Activated naive CD4-positive, alpha-beta T cell treated with anti-CD3 and anti-CD28 coated beads for 36 hours (primary cell): ENCODE results near the gene TMED5. TPM values are rescaled to one million over a fixed set of nuclear protein-coding genes. Genes with fewer than 3 reads are reported as not detected.

Source experiments
- CTCF ChIA-PET: fragments of 350-600 bp; sonication (Branson Sonifier 250); formaldehyde crosslinking; loops from one replicate; lab custom pipeline; 2021; ENCODE audit warnings: antibody characterized with exemption; lab: Charles Lee
- DNase-seq: peaks from one replicate; pipeline ENCODE4 v3.0.0-alpha.2; 2020
- H3K27ac Mint-ChIP-seq: one replicate; pipeline ENCODE4 v1.8.0; 2021; ENCODE audit warnings: mild to moderate bottlenecking, mixed read lengths
- H3K27me3 Mint-ChIP-seq: one replicate; pipeline ENCODE4 v1.8.0; 2021; ENCODE audit warnings: low read depth, mixed read lengths
- H3K36me3 Mint-ChIP-seq: one replicate; pipeline ENCODE4 v1.8.0; 2021; ENCODE audit warnings: low read depth, mixed read lengths
- H3K4me1 Mint-ChIP-seq: one replicate; pipeline ENCODE4 v1.8.0; 2021; ENCODE audit warnings: low read depth, mixed read lengths
- H3K4me3 Mint-ChIP-seq: one replicate; pipeline ENCODE4 v1.8.0; 2021; ENCODE audit warnings: mild to moderate bottlenecking, moderate library complexity, mixed read lengths
- H3K9me3 Mint-ChIP-seq: one replicate; pipeline ENCODE4 v1.8.0; 2021; ENCODE audit warnings: mixed read lengths
- intact Hi-C: fragments of 100-400 bp; cut with micrococcal nuclease; formaldehyde crosslinking; loops from one replicate; pipeline ENCODE4 v1.15.1; 2023
- total RNA-seq, 2 experiments: library from RNA; stranded (reverse); gene quantifications; one replicate each; pipeline ENCODE4 v1.2.3, GENCODE V29; 2021

Gene TMED5
- total RNA-seq, 2 experiments from 2014 or later: 27.8 to 28.2 TPM

DNA sequence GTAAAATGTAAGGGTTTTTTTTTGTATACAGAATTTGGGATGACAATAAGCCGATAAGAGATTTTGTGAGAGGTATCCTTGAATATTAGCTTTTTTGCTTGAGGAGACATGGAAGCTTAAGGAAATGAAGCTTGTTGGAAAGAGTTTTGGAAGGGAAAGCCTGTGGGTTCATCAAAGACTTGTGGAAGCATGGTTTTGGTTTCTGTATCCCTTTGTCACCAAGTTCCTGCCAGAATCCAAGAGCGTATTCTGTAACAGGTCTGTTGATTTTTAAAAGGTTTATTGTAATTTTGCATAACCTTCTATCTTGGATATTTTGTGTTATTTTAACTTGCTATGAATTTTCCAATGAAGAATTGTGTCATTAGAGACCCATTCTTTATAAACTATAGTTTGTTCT, 38.1 kb downstream of the TMED5 start:
- Mint-ChIP-seq H3K9me3 (no peaks in the 10 kb centered on the region), H3K4me3 (no peak overlapping the region), H3K36me3 (peaks cover 16% of the 10 kb centered on the region), H3K4me1 (peaks cover 2% of the 10 kb centered on the region), H3K27me3 (no peaks in the 10 kb centered on the region), H3K27ac (peak overlapping the region; percentile 36)
- intact Hi-C loops: no loop called here
- CTCF ChIA-PET: no interaction called here
- DNase-seq: no peak

DNA sequence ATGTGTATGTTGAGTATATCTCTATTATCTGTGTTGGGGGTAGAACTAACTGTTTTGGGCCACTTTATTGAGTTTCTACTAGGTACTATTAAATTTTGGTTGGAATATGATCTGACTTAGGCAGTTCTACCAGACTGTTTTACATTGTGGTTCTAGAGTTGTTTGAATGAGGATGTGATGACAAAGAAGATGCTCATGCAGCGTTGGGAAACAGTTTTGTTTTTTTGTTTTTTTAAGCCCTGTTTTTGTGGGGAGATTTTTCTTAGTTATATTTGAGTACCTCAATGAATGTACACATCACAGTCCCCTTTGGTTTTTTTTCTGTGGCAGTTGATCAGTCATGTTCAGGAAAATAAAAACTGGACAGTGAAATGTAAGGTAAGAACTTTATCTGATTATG, 40.1 kb downstream of the TMED5 start:
- intact Hi-C loops: no loop called here
- no peaks in the 10 kb centered on the region for H3K27me3 Mint-ChIP-seq
- H3K4me3 Mint-ChIP-seq: no peak overlapping the region
- H3K36me3 Mint-ChIP-seq: peaks cover 19% of the 10 kb centered on the region
- CTCF ChIA-PET: interaction anchor here (0.6 to 0.9 kb wide), 2 partner anchors 22 to 247 kb away, joined by 3 to 5 read pairs; no protein-coding TSS in a partner anchor
- H3K4me1 Mint-ChIP-seq: peaks cover 2% of the 10 kb centered on the region
- no peaks in the 10 kb centered on the region for H3K9me3 Mint-ChIP-seq
- no peak for DNase-seq
- no peak overlapping the region for H3K27ac Mint-ChIP-seq

DNA sequence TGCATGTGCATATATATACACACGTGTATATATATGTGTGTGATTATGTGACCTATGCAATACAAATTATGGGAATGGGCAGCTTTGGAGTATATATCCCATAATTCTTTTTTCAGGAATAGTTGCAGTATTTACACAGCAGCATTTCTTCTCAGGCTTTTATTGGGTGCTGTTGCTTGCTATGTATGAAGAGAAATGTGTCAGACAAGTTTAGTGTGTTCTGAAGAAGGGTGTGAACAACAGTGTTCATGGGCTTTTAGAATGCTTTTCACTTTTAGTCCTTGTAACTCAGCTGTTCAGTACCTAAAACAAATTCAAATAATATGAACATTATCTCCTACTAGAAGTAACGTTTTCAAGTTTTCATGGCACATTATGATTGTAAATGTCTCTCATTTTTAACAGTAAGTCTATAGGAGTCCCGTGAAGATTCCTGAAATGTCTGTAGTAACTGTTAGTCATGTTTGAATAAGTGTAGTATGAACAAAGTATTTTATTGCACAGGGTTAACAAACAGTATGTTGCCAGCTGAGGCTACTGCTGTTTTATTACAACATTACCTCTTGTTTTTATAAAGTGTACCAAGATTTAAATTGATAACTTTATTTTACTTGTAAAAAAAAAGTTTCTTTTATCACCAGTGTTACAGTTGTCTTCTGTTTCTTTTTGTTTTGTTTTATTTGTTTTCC, 42.5 kb downstream of the TMED5 start:
- Mint-ChIP-seq H3K36me3 (peaks cover 24% of the 10 kb centered on the region), H3K4me3 (no peak overlapping the region), H3K4me1 (peaks cover 2% of the 10 kb centered on the region), H3K27ac (no peak overlapping the region), H3K9me3 (no peaks in the 10 kb centered on the region), H3K27me3 (no peaks in the 10 kb centered on the region)
- CTCF ChIA-PET: no interaction called here
- intact Hi-C loops: no loop called here
- no peak for DNase-seq

DNA sequence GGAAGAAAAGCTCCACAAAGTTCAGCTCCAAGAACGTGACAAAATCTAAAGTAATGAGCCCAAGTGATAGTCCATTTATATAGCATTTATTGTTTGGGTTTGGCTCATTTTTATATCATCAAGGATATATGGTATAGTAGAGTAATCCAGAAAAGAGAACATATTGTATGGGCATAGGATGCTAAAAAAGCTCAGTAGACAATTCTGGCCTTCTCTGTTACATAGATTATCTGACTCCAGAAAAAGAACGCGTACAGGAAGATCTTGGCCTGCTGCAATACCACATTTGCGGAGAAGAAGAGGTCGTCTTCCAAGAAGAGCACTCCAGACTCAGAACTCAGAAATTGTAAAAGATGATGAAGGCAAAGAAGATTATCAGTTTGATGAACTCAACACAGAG, 43.8 kb downstream of the TMED5 start:
- H3K27ac Mint-ChIP-seq: no peak overlapping the region
- peaks cover 24% of the 10 kb centered on the region for H3K36me3 Mint-ChIP-seq
- CTCF ChIA-PET: interaction anchor here (1.3 kb wide), 1 partner anchor 57 kb away, joined by 3 read pairs; the partner anchor contains the start of gene MTF2
- no peak for DNase-seq
- no peaks in the 10 kb centered on the region for H3K27me3 Mint-ChIP-seq
- H3K9me3 Mint-ChIP-seq: no peaks in the 10 kb centered on the region
- H3K4me1 Mint-ChIP-seq: peaks cover 2% of the 10 kb centered on the region
- H3K4me3 Mint-ChIP-seq: no peak overlapping the region
- intact Hi-C loops: no loop called here

DNA sequence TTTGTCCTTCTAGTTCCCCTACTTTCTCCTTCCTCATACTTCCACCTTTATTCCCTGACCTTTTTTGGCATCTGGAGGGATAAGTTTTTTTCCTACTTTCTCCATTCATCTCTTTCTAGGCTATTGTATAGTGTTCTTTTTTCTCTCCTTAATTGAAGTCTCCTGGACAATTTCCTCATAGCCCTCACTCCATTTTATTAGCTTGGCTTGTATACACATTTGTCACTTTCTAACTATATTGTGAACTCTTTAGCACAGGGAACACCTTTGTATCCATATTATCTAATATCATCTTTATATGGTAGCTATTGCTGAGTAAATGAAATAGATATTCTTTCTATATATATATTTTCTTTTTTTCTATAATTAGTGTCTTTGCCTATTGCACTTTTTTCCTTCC, 47.6 kb downstream of the TMED5 start:
- intact Hi-C loops: no loop called here
- CTCF ChIA-PET: no interaction called here
- DNase-seq: no peak
- Mint-ChIP-seq H3K27me3 (no peaks in the 10 kb centered on the region), H3K4me3 (no peak overlapping the region), H3K4me1 (no peaks in the 10 kb centered on the region), H3K9me3 (no peaks in the 10 kb centered on the region), H3K27ac (no peak overlapping the region), H3K36me3 (peaks cover 16% of the 10 kb centered on the region)

DNA sequence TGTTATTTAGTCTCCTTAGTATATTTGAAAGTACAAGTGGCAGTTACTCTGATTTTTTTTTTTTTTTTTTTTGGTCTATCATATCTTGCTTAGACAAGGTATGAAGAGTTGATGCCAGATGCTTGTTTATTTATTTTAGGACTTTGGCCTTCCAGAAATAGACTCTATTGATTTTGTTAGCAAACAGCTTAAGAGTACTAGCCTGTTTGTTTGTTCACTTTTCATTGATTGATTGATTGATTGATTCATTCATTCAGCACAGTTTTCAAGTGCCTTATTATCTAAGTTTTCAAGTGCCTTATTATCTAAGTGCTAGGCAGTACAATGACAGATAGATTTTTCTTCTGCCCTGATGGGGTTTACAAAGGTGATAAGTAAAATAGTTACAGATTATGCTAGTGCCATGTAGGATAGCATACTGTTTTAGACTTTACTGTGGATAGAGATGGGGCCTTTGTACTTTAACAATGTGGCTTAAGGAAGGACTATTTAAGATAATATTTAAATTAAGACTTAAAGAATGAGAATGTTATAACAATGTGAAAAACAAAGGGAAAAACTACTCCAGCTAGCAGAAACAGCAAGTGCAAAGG, 50.6 kb downstream of the TMED5 start:
- intact Hi-C loops: no loop called here

DNA sequence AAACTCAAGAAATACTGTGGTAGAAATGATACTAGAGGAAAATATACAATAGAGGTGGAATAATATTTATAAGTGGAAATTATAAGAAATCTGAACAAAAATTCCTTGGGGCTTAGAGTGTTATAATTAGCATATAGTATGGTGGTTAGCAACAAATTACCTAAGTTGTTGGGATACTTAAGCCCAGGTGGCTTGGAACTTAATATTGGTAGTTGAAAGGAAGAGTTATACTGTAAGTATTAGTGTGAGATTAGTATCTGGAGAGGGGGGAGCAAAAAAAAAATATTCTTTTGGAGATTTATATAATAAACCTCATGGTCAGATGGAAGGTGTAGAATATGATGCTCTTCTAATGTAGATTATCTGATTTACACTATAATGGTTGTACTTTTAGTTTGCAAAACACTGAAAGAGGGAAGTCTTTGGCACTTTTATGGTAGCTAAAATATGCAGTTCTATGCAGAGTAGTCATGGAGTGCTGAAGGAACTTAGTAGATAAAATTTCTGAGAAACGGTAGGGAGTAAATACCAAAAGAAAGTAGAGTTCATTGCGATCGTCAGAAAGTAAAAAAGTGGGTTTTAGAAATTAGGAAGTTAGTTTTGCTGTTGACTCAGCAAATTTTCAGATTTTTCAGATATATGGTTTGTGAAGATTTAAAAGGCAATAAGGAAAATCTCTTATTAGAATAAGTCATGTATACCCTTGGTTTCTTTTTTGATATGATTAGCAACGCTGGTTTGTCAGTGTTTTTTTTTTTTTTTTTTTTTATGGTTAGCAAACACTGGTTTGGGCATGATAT, 55.5 kb downstream of the TMED5 start:
- no peak for DNase-seq
- Mint-ChIP-seq H3K27ac (no peak overlapping the region), H3K9me3 (no peaks in the 10 kb centered on the region), H3K27me3 (no peaks in the 10 kb centered on the region), H3K4me3 (no peak overlapping the region), H3K36me3 (peaks cover 11% of the 10 kb centered on the region), H3K4me1 (peaks cover 6% of the 10 kb centered on the region)
- CTCF ChIA-PET: no interaction called here
- intact Hi-C loops: no loop called here

More for the DNA sequence above, 50.6 kb downstream of the TMED5 start:
- Mint-ChIP-seq H3K27me3 (no peaks in the 10 kb centered on the region), H3K27ac (no peak overlapping the region), H3K4me1 (no peaks in the 10 kb centered on the region), H3K9me3 (no peaks in the 10 kb centered on the region), H3K36me3 (peaks cover 7% of the 10 kb centered on the region), H3K4me3 (no peak overlapping the region)
- CTCF ChIA-PET: no interaction called here
- DNase-seq: no peak

DNA sequence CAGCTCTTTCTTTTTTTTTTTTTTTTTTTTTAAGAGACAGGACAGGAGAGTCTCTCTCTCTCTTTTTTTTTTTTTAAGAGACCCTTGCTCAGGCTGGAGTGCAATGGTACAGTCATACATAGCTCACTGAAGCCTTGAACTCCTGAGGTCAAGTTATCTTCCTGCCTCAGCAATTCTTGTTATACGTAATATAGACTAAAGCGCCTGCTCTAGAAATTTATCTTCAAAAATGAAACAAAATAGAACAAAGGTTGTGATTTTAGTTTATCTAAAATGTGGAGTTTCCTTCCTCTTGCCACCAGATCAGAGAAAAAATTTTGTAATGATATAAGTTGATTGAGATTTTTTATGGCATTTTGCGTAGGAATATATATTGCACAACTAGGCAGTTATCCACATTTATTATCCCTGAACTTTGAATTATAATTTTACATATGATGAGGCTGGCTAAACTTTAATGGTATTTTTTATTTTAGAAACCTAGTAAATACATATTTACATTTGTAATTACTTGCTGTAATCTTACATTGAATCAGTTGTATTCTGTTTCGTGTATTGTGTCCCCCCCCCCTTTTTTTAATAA, 56.9 kb downstream of the TMED5 start:
- H3K27me3 Mint-ChIP-seq: no peaks in the 10 kb centered on the region
- no peak overlapping the region for H3K27ac Mint-ChIP-seq
- intact Hi-C loops: no loop called here
- no peak for DNase-seq
- no peaks in the 10 kb centered on the region for H3K9me3 Mint-ChIP-seq
- CTCF ChIA-PET: interaction anchor here (0.7 kb wide), 1 partner anchor 332 kb away, joined by 3 read pairs; no protein-coding TSS in a partner anchor
- H3K4me3 Mint-ChIP-seq: no peak overlapping the region
- H3K36me3 Mint-ChIP-seq: peaks cover 11% of the 10 kb centered on the region
- peaks cover 6% of the 10 kb centered on the region for H3K4me1 Mint-ChIP-seq

DNA sequence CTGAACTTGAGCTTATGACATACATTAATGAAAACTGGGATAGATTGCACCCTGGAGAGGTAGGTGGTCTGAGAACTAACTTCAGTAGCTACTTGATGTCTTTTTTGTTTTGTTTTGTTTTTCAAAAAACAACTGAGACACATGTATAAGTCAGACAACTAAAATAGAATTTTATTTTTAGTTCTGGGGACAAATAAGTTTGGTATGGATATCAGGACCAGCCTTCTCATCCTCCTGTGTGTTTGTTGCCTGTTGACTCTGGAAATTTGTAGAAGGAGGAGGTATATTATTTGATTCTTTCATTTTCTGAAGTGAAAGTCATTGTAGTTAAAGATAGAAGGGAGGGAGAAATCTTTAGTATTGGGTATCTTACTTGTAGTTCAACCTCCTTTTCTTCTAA, 59.6 kb downstream of the TMED5 start:
- CTCF ChIA-PET: no interaction called here
- peaks cover 6% of the 10 kb centered on the region for H3K4me1 Mint-ChIP-seq
- peaks cover 22% of the 10 kb centered on the region for H3K36me3 Mint-ChIP-seq
- no peaks in the 10 kb centered on the region for H3K9me3 Mint-ChIP-seq
- no peaks in the 10 kb centered on the region for H3K27me3 Mint-ChIP-seq
- intact Hi-C loops: no loop called here
- H3K27ac Mint-ChIP-seq: no peak overlapping the region
- DNase-seq: no peak
- no peak overlapping the region for H3K4me3 Mint-ChIP-seq

DNA sequence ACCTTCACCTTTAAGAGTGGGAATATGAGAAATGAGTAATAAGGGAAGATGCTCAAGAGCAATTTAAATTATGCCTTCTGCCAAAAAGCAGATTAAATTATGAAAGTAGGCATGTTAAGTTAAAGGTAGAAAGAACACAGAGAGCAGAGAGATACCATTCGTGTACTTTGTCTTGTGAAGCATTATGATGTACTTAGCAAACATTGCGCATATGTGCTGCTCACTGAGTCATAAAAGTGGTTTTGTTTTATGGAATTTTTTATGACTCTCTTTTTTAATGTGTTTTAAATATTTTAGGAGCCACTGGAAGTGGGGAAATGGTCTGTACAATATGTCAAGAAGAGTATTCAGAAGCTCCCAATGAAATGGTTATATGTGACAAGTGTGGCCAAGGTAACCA, 65.8 kb downstream of the TMED5 start:
- H3K27ac Mint-ChIP-seq: no peak overlapping the region
- DNase-seq: no peak
- peaks cover 26% of the 10 kb centered on the region for H3K36me3 Mint-ChIP-seq
- no peak overlapping the region for H3K4me3 Mint-ChIP-seq
- peaks cover 22% of the 10 kb centered on the region for H3K4me1 Mint-ChIP-seq
- CTCF ChIA-PET: interaction anchor here (1.0 kb wide), 1 partner anchor 53 kb away, joined by 3 read pairs; no protein-coding TSS in a partner anchor
- no peaks in the 10 kb centered on the region for H3K9me3 Mint-ChIP-seq
- H3K27me3 Mint-ChIP-seq: no peaks in the 10 kb centered on the region
- intact Hi-C loops: no loop called here

DNA sequence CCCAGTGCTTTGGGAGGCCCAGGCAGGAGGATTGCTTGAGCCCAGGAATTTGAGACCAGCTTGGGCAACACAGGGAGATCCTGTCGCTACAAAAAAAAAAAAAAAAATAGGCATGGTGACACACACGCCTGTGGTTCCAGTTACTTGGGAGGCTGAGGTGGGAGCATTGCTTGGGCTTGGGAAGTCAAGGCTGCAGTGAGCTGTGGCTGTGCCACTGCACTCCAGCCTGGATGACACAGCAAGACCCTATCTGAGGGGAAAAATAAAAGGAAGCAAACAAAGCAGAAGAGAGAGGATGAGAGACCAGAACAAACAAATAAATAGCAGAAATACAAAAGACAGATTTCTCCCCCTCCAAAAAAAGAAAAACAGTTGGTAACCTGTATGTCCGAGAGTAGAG, 67.1 kb downstream of the TMED5 start:
- CTCF ChIA-PET: interaction anchor here (1.7 kb wide), 1 partner anchor 90 kb away, joined by 5 read pairs; no protein-coding TSS in a partner anchor
- Mint-ChIP-seq H3K4me1 (peaks cover 29% of the 10 kb centered on the region), H3K27ac (no peak overlapping the region), H3K36me3 (peaks cover 31% of the 10 kb centered on the region), H3K9me3 (peaks cover 6% of the 10 kb centered on the region), H3K27me3 (no peaks in the 10 kb centered on the region), H3K4me3 (no peak overlapping the region)
- intact Hi-C loops: no loop called here
- no peak for DNase-seq

DNA sequence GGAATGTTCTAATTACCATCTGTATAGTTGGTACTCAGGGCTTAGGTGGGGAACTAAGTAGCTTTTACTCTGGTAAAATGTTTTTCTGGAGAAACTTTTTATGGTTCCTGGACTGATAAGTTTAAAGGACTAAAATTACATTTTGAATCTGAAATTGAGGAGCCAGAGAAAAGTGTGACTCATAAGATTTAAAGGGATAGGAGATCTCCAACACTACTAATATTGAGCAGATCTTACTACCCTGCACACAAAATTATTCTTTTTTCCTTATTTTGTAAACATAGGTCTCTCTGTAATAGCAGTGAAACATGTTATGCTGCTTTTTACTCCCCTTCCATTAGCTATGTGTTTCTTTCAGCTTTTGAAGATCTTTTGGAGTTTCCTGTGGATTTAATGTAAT, 68.7 kb downstream of the TMED5 start:
- Mint-ChIP-seq H3K4me3 (no peak overlapping the region), H3K27me3 (no peaks in the 10 kb centered on the region), H3K9me3 (peaks cover 12% of the 10 kb centered on the region), H3K36me3 (peaks cover 36% of the 10 kb centered on the region), H3K27ac (no peak overlapping the region), H3K4me1 (peaks cover 32% of the 10 kb centered on the region)
- intact Hi-C loops: no loop called here
- no peak for DNase-seq
- CTCF ChIA-PET: interaction anchor here (1.7 kb wide), 1 partner anchor 88 kb away, joined by 5 read pairs; no protein-coding TSS in a partner anchor
